ENCODE measurements around the gene PPP1R9A. TPM values are rescaled to one million over a fixed set of nuclear protein-coding genes. Genes with fewer than 3 reads are reported as not detected.

Gene PPP1R9A
- total RNA-seq, 1 experiment from 2014 or later = 15.6 TPM

GRCh38 chr7:95276114-95276513 is 368.7 kb downstream of the PPP1R9A start:
- intact Hi-C loops (cut with micrococcal nuclease; ENCODE audit: unreplicated experiment) = no loop called here
- Histone ChIP-seq H3K4me3 (ENCODE audit: low read depth, low read length, poor library complexity, severe bottlenecking) (no peak overlapping the region), H3K9me3 (ENCODE audit: low read depth, low read length, poor library complexity, severe bottlenecking) (no peaks in the 10 kb centered on the region), H3K27me3 (replicated peaks; ENCODE audit: insufficient read depth, low read depth, low read length, poor library complexity) (no peaks in the 10 kb centered on the region), H3K27ac (ENCODE audit: low read depth, low read length, poor library complexity, severe bottlenecking) (no peak overlapping the region), H3K36me3 (ENCODE audit: insufficient read depth, low read length, poor library complexity, severe bottlenecking) (no peaks in the 10 kb centered on the region), H3K4me1 (ENCODE audit: insufficient read depth, low read length, poor library complexity, severe bottlenecking) (no peaks in the 10 kb centered on the region)
- TF ChIP-seq CTCF (conservative IDR thresholded peaks at IDR 0.05; ENCODE audit: low read depth, low read length) (no peak), EZH2 (IDR thresholded peaks at IDR 0.05; ENCODE audit: borderline replicate concordance, low read depth, low read length, poor library complexity, severe bottlenecking) (no peak)
- ChIA-PET POLR2A (ENCODE audit: low non-redundant PET) (no interaction called here), CTCF (no interaction called here)
- DNase-seq (ENCODE audit: low spot score) = no peak
- no TSS peak for BruUV-seq (replicated peaks)

GRCh38 chr7:95279417-95279816 is 372.0 kb downstream of the PPP1R9A start:
- ChIA-PET CTCF (no interaction called here), POLR2A (ENCODE audit: low non-redundant PET) (no interaction called here)
- no peak overlapping the region for H3K27ac ChIP-seq (ENCODE audit: low read depth, low read length, poor library complexity, severe bottlenecking)
- H3K9me3 ChIP-seq (ENCODE audit: low read depth, low read length, poor library complexity, severe bottlenecking) = no peaks in the 10 kb centered on the region
- H3K27me3 ChIP-seq (replicated peaks; ENCODE audit: insufficient read depth, low read depth, low read length, poor library complexity) = no peaks in the 10 kb centered on the region
- intact Hi-C loops (cut with micrococcal nuclease; ENCODE audit: unreplicated experiment) = no loop called here
- no peak for TF ChIP-seq EZH2 (IDR thresholded peaks at IDR 0.05; ENCODE audit: borderline replicate concordance, low read depth, low read length, poor library complexity, severe bottlenecking)
- no peak for TF ChIP-seq CTCF (conservative IDR thresholded peaks at IDR 0.05; ENCODE audit: low read depth, low read length)
- H3K36me3 ChIP-seq (ENCODE audit: insufficient read depth, low read length, poor library complexity, severe bottlenecking) = no peaks in the 10 kb centered on the region
- no TSS peak for BruUV-seq (replicated peaks)
- no peak overlapping the region for H3K4me3 ChIP-seq (ENCODE audit: low read depth, low read length, poor library complexity, severe bottlenecking)
- DNase-seq (ENCODE audit: low spot score) = no peak
- H3K4me1 ChIP-seq (ENCODE audit: insufficient read depth, low read length, poor library complexity, severe bottlenecking) = no peaks in the 10 kb centered on the region

GRCh38 chr7:95286096-95286495 is 378.7 kb downstream of the PPP1R9A start:
- no peaks in the 10 kb centered on the region for H3K4me1 ChIP-seq (ENCODE audit: insufficient read depth, low read length, poor library complexity, severe bottlenecking)
- DNase-seq (ENCODE audit: low spot score) = no peak
- no TSS peak for BruUV-seq (replicated peaks)
- H3K9me3 ChIP-seq (ENCODE audit: low read depth, low read length, poor library complexity, severe bottlenecking) = no peaks in the 10 kb centered on the region
- no peak overlapping the region for H3K4me3 ChIP-seq (ENCODE audit: low read depth, low read length, poor library complexity, severe bottlenecking)
- intact Hi-C loops (cut with micrococcal nuclease; ENCODE audit: unreplicated experiment) = no loop called here
- H3K27me3 ChIP-seq (replicated peaks; ENCODE audit: insufficient read depth, low read depth, low read length, poor library complexity) = no peaks in the 10 kb centered on the region
- ChIA-PET POLR2A (ENCODE audit: low non-redundant PET) (no interaction called here), CTCF (no interaction called here)
- no peak overlapping the region for H3K27ac ChIP-seq (ENCODE audit: low read depth, low read length, poor library complexity, severe bottlenecking)
- H3K36me3 ChIP-seq (ENCODE audit: insufficient read depth, low read length, poor library complexity, severe bottlenecking) = no peaks in the 10 kb centered on the region
- TF ChIP-seq EZH2 (IDR thresholded peaks at IDR 0.05; ENCODE audit: borderline replicate concordance, low read depth, low read length, poor library complexity, severe bottlenecking) (no peak), CTCF (conservative IDR thresholded peaks at IDR 0.05; ENCODE audit: low read depth, low read length) (no peak)
